Neuronal stem cell (in vitro differentiated cells): ENCODE results near the gene SYCP2.

Experiments used
- DNase-seq: peaks from one replicate; pipeline ENCODE4 v3.0.0-alpha.2; 2013; ENCODE audit warnings: low spot score
- H2AFZ ChIP-seq: one replicate; pipeline ENCODE4 v1.6.1; 2013; ENCODE audit warnings: mild to moderate bottlenecking, low read length, inconsistent platforms
- H2AK5ac ChIP-seq: 2 replicates; pipeline ENCODE4 v1.6.1; 2013; ENCODE audit warnings: low read depth, mild to moderate bottlenecking, inconsistent platforms, low read length, moderate library complexity, mixed read lengths
- H2BK120ac ChIP-seq: 2 replicates; pipeline ENCODE4 v1.6.1; 2013; ENCODE audit warnings: low read depth, mild to moderate bottlenecking, inconsistent platforms, low read length, moderate library complexity, mixed read lengths
- H2BK12ac ChIP-seq: one replicate; pipeline ENCODE4 v1.6.1; 2013; ENCODE audit warnings: low read length, inconsistent platforms
- H2BK15ac ChIP-seq: 2 replicates; pipeline ENCODE4 v1.6.1; 2013; ENCODE audit warnings: mild to moderate bottlenecking, low read length, inconsistent platforms, mixed read lengths
- H2BK5ac ChIP-seq: one replicate; pipeline ENCODE4 v1.6.1; 2013; ENCODE audit warnings: inconsistent platforms, mild to moderate bottlenecking, low read length, moderate library complexity
- H3K14ac ChIP-seq: one replicate; pipeline ENCODE4 v1.6.1; 2013; ENCODE audit warnings: low read length, inconsistent platforms
- H3K18ac ChIP-seq: 2 replicates; pipeline ENCODE4 v1.6.1; 2013; ENCODE audit warnings: low read length, inconsistent platforms
- H3K23ac ChIP-seq: 2 replicates; pipeline ENCODE4 v1.6.1; 2013; ENCODE audit warnings: low read depth, mild to moderate bottlenecking, mixed read lengths, low read length, inconsistent platforms; ENCODE audit not compliant: poor library complexity
- H3K27ac ChIP-seq: replicated peaks from 3 replicates; pipeline ENCODE4 v1.5.1; 2013; ENCODE audit warnings: low read length, inconsistent platforms
- H3K27me3 ChIP-seq, 3 experiments: 2 replicates each; pipeline ENCODE4 v1.6.1; 2013; ENCODE audit warnings: low read length in 3 of 3, mild to moderate bottlenecking in 2 of 3, inconsistent platforms in 1 of 3, low read depth in 1 of 3, mixed read lengths in 1 of 3, moderate library complexity in 1 of 3; ENCODE audit not compliant: control insufficient read depth in 3 of 3, insufficient read depth in 3 of 3
- H3K36me3 ChIP-seq, 2 donors: replicated peaks in 1 of 2; 2 replicates each; pipeline ENCODE4 v1.6.1; 2013; ENCODE audit warnings: low read length in 2 of 2; ENCODE audit not compliant: control insufficient read depth in 2 of 2, insufficient read depth in 2 of 2
- H3K4ac ChIP-seq: 2 replicates; pipeline ENCODE4 v1.6.1; 2013; ENCODE audit warnings: inconsistent platforms, mild to moderate bottlenecking, low read length, moderate library complexity
- H3K4me1 ChIP-seq, 2 donors: 1 replicate in 1 of 2; 2 replicates in 1 of 2; pipeline ENCODE4 v1.6.1; 2013; ENCODE audit warnings: low read length in 2 of 2, low read depth in 1 of 2; ENCODE audit not compliant: control insufficient read depth in 2 of 2, insufficient read depth in 1 of 2
- H3K4me2 ChIP-seq: one replicate; pipeline ENCODE4 v1.6.1; 2013; ENCODE audit warnings: mild to moderate bottlenecking, low read length, inconsistent platforms; ENCODE audit not compliant: insufficient read depth, poor library complexity, severe bottlenecking
- H3K4me3 ChIP-seq, 2 donors: 2 replicates each; pipeline ENCODE4 v1.5.1; 2013; ENCODE audit warnings: low read length in 2 of 2, mild to moderate bottlenecking in 2 of 2, inconsistent platforms in 1 of 2, moderate library complexity in 1 of 2
- H3K79me1 ChIP-seq: one replicate; pipeline ENCODE4 v1.6.1; 2013; ENCODE audit warnings: low read depth, mild to moderate bottlenecking, inconsistent platforms, low read length, moderate library complexity
- H3K9ac ChIP-seq: one replicate; pipeline ENCODE4 v1.6.1; 2013; ENCODE audit warnings: mild to moderate bottlenecking, low read depth, low read length, inconsistent platforms; ENCODE audit not compliant: poor library complexity
- H3K9me3 ChIP-seq, 2 donors: replicated peaks in 1 of 2; 2 replicates each; pipeline versions ENCODE3 to v1.6.1; 2013; ENCODE audit warnings: low read length in 2 of 2, mild to moderate bottlenecking in 2 of 2, inconsistent platforms in 1 of 2, low read depth in 1 of 2, mixed read lengths in 1 of 2, moderate library complexity in 1 of 2; ENCODE audit not compliant: control insufficient read depth in 2 of 2, insufficient read depth in 1 of 2
- H4K8ac ChIP-seq: one replicate; pipeline ENCODE4 v1.6.1; 2013; ENCODE audit warnings: low read depth, mild to moderate bottlenecking, inconsistent platforms, low read length, moderate library complexity
- H4K91ac ChIP-seq: one replicate; pipeline ENCODE4 v1.6.1; 2013; ENCODE audit warnings: low read length, low read depth, mild to moderate bottlenecking, inconsistent platforms; ENCODE audit not compliant: poor library complexity
- WGBS, 2 donors: extraction: QIAGEN DNeasy Blood & Tissue Kit; methylation state at CpG; one replicate each; pipeline ENCODE4 v1.1.7; 2013; ENCODE audit warnings: missing lambda C conversion rate in 2 of 2, mixed read lengths in 1 of 2; ENCODE audit not compliant: insufficient read length in 2 of 2, insufficient replicate concordance in 1 of 2; ENCODE audit errors: extremely low coverage in 2 of 2; 5-methylcytosine and 5-hydroxymethylcytosine counted together

Gene SYCP2

DNA sequence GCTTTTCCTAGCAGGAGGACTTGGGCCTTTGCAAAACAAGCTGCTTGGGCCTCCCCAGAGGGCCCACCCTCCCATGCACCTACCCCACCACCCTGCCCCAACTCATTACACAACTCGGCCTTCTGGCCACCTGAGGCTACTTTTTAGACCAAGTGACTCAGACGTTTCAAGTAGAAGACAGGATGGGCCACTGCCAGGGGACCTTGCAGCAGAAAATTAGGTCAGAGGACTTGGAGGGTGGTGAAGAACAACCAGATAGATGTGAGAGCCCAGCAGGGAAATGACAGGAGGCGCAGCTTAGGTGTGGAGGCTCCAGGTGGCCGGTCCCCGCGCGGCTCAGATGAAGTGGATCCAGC lies 5.2 kb upstream of the SYCP2 start:
- no peak for DNase-seq
- no CpG with 5 or more reads among the region's 7 CpGs for WGBS, 2 donors

DNA sequence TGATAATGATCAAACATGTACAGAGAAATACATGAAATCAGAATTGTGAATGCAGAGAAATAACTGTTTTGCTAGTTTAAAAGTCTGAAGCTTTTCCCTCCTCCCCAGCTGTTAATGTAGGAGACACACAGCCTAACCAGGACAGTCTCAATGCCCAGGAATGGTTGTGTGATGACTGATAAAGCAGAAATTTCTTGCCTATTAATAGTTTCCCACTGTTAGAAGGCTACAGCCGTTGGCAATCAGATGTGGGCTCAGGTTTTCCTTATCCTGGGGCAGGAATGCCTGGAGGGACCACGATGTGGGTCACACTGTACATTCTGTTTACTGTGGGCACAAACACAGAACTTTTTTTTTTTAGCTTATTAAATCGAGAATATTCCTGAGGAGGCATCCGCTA lies 4.8 kb upstream of the SYCP2 start:
- peaks cover 0 to 9% of the 10 kb centered on the region in 2 donors for H3K9me3 ChIP-seq
- no peak overlapping the region for H3K9ac ChIP-seq
- no peak overlapping the region for H3K4me2 ChIP-seq
- peaks cover 5% of the 10 kb centered on the region for H3K79me1 ChIP-seq
- H2BK15ac ChIP-seq = no peak overlapping the region
- peaks cover 0 to 21% of the 10 kb centered on the region in 2 donors for H3K36me3 ChIP-seq
- no CpG with 5 or more reads among the region's 4 CpGs for WGBS, 2 donors
- no peak overlapping the region for H3K18ac ChIP-seq
- H3K27me3 ChIP-seq = peaks cover 0 to 21% (median 6%) of the 10 kb centered on the region in 3 experiments
- no peak overlapping the region for H2BK12ac ChIP-seq
- no peak overlapping the region for H3K4ac ChIP-seq
- no peak for DNase-seq
- H3K14ac ChIP-seq = no peak overlapping the region
- no peak overlapping the region for H2AFZ ChIP-seq
- H3K23ac ChIP-seq = no peak overlapping the region
- no peak overlapping the region for H4K8ac ChIP-seq
- H2BK120ac ChIP-seq = no peak overlapping the region
- H3K27ac ChIP-seq = no peak overlapping the region
- H3K4me3 ChIP-seq = no peak overlapping the region
- peaks cover 3% of the 10 kb centered on the region in 2 donors for H3K4me1 ChIP-seq
- H2AK5ac ChIP-seq = no peak overlapping the region
- no peak overlapping the region for H4K91ac ChIP-seq
- no peak overlapping the region for H2BK5ac ChIP-seq

More for the DNA sequence above, 5.2 kb upstream of the SYCP2 start:
- Histone ChIP-seq H3K27ac (no peak overlapping the region), H3K4me1 (peaks cover 3% of the 10 kb centered on the region in 2 donors), H3K18ac (peak overlapping the region; percentile 13), H2BK120ac (no peak overlapping the region), H3K4me3 (no peak overlapping the region), H2BK5ac (no peak overlapping the region), H2BK15ac (no peak overlapping the region), H3K36me3 (peaks cover 0 to 25% of the 10 kb centered on the region in 2 donors), H3K4ac (no peak overlapping the region), H3K4me2 (no peak overlapping the region), H3K9ac (no peak overlapping the region), H3K23ac (peak overlapping the region; percentile 60), H3K9me3 (peaks cover 0 to 9% of the 10 kb centered on the region in 2 donors), H3K14ac (no peak overlapping the region), H2BK12ac (no peak overlapping the region), H3K27me3 (peaks cover 0 to 21% (median 6%) of the 10 kb centered on the region in 3 experiments), H4K91ac (no peak overlapping the region), H2AFZ (no peak overlapping the region), H4K8ac (no peak overlapping the region), H3K79me1 (peaks cover 2% of the 10 kb centered on the region), H2AK5ac (no peak overlapping the region)

DNA sequence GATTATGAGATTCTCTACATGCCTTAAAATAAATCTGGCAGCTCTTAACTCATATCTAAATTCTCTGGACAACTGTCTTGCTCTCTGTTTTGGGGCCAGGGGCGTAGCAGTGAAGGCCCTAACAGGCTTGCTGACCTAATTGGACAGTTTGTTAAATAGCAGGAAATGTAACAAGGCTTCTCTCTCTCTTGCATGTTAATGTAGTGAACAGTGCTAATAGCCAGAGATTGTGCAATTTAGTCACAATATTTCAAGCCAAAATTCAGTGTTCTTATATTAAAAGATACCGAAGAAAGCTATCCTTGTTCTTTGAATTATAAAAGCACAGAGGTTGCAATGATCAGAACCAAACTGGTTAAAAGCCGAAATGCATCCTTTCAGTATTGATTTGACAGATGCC lies 3.7 kb upstream of the SYCP2 start:
- peaks cover 0 to 21% (median 6%) of the 10 kb centered on the region in 3 experiments for H3K27me3 ChIP-seq
- H2BK15ac ChIP-seq = no peak overlapping the region
- H3K4ac ChIP-seq = no peak overlapping the region
- no peak overlapping the region for H3K4me2 ChIP-seq
- peaks cover 0 to 11% of the 10 kb centered on the region in 2 donors for H3K9me3 ChIP-seq
- H3K4me3 ChIP-seq = no peak overlapping the region
- no peak overlapping the region for H2AK5ac ChIP-seq
- DNase-seq = no peak
- peaks cover 3% of the 10 kb centered on the region in 2 donors for H3K4me1 ChIP-seq
- peaks cover 5% of the 10 kb centered on the region for H3K79me1 ChIP-seq
- no peak overlapping the region for H2BK120ac ChIP-seq
- H3K36me3 ChIP-seq = peaks cover 0 to 10% of the 10 kb centered on the region in 2 donors
- WGBS, 2 donors = no CpG with 5 or more reads among the region's 3 CpGs
- no peak overlapping the region for H3K9ac ChIP-seq
- no peak overlapping the region for H4K8ac ChIP-seq
- H2BK5ac ChIP-seq = no peak overlapping the region
- H2BK12ac ChIP-seq = no peak overlapping the region
- no peak overlapping the region for H3K23ac ChIP-seq
- no peak overlapping the region for H3K14ac ChIP-seq
- no peak overlapping the region for H3K27ac ChIP-seq
- no peak overlapping the region for H3K18ac ChIP-seq
- H4K91ac ChIP-seq = no peak overlapping the region
- no peak overlapping the region for H2AFZ ChIP-seq

DNA sequence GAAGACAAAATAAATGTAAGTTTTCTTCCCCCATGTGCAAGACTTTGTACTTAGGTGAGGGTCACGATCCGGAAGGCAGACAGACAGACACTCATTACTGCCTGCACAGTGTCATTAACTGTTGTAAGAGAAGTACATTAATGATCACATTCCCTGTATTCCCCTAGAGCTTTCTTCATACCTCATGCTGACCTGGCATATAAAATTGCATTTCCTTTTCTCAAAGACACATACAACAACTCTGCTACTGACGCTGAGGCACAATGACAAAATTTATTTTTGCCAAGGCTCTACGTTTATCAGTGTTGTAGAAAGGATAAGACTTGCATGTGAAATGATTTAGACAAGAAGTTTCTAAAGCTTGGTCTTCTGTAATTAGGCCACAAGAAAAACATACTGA lies 3.0 kb upstream of the SYCP2 start:
- peaks cover 0 to 21% (median 6%) of the 10 kb centered on the region in 3 experiments for H3K27me3 ChIP-seq
- H2BK120ac ChIP-seq = no peak overlapping the region
- no peak overlapping the region for H2BK15ac ChIP-seq
- H2BK5ac ChIP-seq = no peak overlapping the region
- no peak overlapping the region for H4K8ac ChIP-seq
- H2AFZ ChIP-seq = no peak overlapping the region
- H3K14ac ChIP-seq = no peak overlapping the region
- H3K4me3 ChIP-seq = no peak overlapping the region
- no peak for DNase-seq
- no peak overlapping the region for H2BK12ac ChIP-seq
- H3K9ac ChIP-seq = no peak overlapping the region
- H2AK5ac ChIP-seq = no peak overlapping the region
- H3K79me1 ChIP-seq = peaks cover 5% of the 10 kb centered on the region
- no CpG with 5 or more reads among the region's 4 CpGs for WGBS, 2 donors
- peaks cover 3 to 9% of the 10 kb centered on the region in 2 donors for H3K4me1 ChIP-seq
- peaks cover 0 to 11% of the 10 kb centered on the region in 2 donors for H3K9me3 ChIP-seq
- no peak overlapping the region for H3K23ac ChIP-seq
- no peak overlapping the region for H3K4me2 ChIP-seq
- H4K91ac ChIP-seq = no peak overlapping the region
- H3K36me3 ChIP-seq = peaks cover 0 to 5% of the 10 kb centered on the region in 2 donors
- H3K27ac ChIP-seq = no peak overlapping the region
- H3K4ac ChIP-seq = no peak overlapping the region
- no peak overlapping the region for H3K18ac ChIP-seq
